Measurements from ENCODE around the gene NUP93. TPM values are rescaled to one million over a fixed set of nuclear protein-coding genes. Genes with fewer than 3 reads are reported as not detected.
A peak's percentile ranks its signal among the peaks of the same experiment; 100 is the strongest.

NUP93 gene
- total and polyA plus RNA-seq, 4 donors, result 27.4 to 59.9 (median 51.2) TPM

- H3K36me3 ChIP-seq (ENCODE audit: control insufficient read depth in 4 of 4, insufficient read depth in 4 of 4, low read length in 4 of 4), result no peaks in the 10 kb centered on the region
- H3K4me1 ChIP-seq (ENCODE audit: control insufficient read depth in 5 of 5, insufficient read depth in 5 of 5, low read length in 5 of 5), result peaks cover 0 to 2% (median 0%) of the 10 kb centered on the region in 5 donors
- no peak for TF ChIP-seq CTCF (IDR thresholded peaks at IDR 0.05; ENCODE audit: control extremely low read depth, extremely low read depth)
- WGBS, 2 donors, result 83 to 96% methylated on average over 4 of the region's 4 CpGs
- H3K4me3 ChIP-seq, result no peak overlapping the region
- no peaks in the 10 kb centered on the region for H3K9me3 ChIP-seq (ENCODE audit: control insufficient read depth in 4 of 4, insufficient read depth in 3 of 4, low read length in 3 of 4)
- DNase-seq (no peak), ATAC-seq (ENCODE audit: insufficient read depth, low FRiP score) (no peak)
- H3K27me3 ChIP-seq (ENCODE audit: control insufficient read depth in 3 of 3, insufficient read depth in 3 of 3, low read length in 2 of 3), result no peaks in the 10 kb centered on the region
- no peak overlapping the region for H3K9ac ChIP-seq (ENCODE audit: insufficient read depth in 1 of 2, low read length in 2 of 2)
- H3K27ac ChIP-seq (ENCODE audit: low read depth in 1 of 2, low read length in 1 of 2), result no peak overlapping the region
Observed at GRCh38 chr16:56690420-56691122, 39.4 kb upstream of the NUP93 start.

- WGBS, 2 donors, result 57 to 73% methylated on average over 4 of the region's 4 CpGs
- Histone ChIP-seq H3K4me1 (ENCODE audit: control insufficient read depth in 5 of 5, insufficient read depth in 5 of 5, low read length in 5 of 5) (peaks cover 0 to 2% (median 0%) of the 10 kb centered on the region in 5 donors), H3K27ac (ENCODE audit: low read depth in 1 of 2, low read length in 1 of 2) (no peak overlapping the region), H3K9me3 (ENCODE audit: control insufficient read depth in 4 of 4, insufficient read depth in 3 of 4, low read length in 3 of 4) (no peaks in the 10 kb centered on the region), H3K27me3 (ENCODE audit: control insufficient read depth in 3 of 3, insufficient read depth in 3 of 3, low read length in 2 of 3) (no peaks in the 10 kb centered on the region), H3K36me3 (ENCODE audit: control insufficient read depth in 4 of 4, insufficient read depth in 4 of 4, low read length in 4 of 4) (no peaks in the 10 kb centered on the region), H3K4me3 (no peak overlapping the region), H3K9ac (ENCODE audit: insufficient read depth in 1 of 2, low read length in 2 of 2) (no peak overlapping the region)
- TF ChIP-seq CTCF (IDR thresholded peaks at IDR 0.05; ENCODE audit: control extremely low read depth, extremely low read depth), result no peak
- DNase-seq, result peak; percentile 64 to 83 (median 73)
- ATAC-seq (ENCODE audit: insufficient read depth, low FRiP score), result peak; percentile 82
Observed at GRCh38 chr16:56691885-56692284, 38.0 kb upstream of the NUP93 start.

- no peak for DNase-seq
- Histone ChIP-seq H3K27ac (ENCODE audit: low read depth in 1 of 2, low read length in 1 of 2) (no peak overlapping the region), H3K4me3 (no peak overlapping the region), H3K9me3 (ENCODE audit: control insufficient read depth in 4 of 4, insufficient read depth in 3 of 4, low read length in 3 of 4) (peaks cover 0 to 3% (median 0%) of the 10 kb centered on the region in 4 donors), H3K36me3 (ENCODE audit: control insufficient read depth in 4 of 4, insufficient read depth in 4 of 4, low read length in 4 of 4) (no peaks in the 10 kb centered on the region), H3K27me3 (ENCODE audit: control insufficient read depth in 3 of 3, insufficient read depth in 3 of 3, low read length in 2 of 3) (no peaks in the 10 kb centered on the region), H3K4me1 (ENCODE audit: control insufficient read depth in 5 of 5, insufficient read depth in 5 of 5, low read length in 5 of 5) (peaks cover 0 to 2% (median 0%) of the 10 kb centered on the region in 5 donors), H3K9ac (ENCODE audit: insufficient read depth in 1 of 2, low read length in 2 of 2) (no peak overlapping the region)
- TF ChIP-seq CTCF (IDR thresholded peaks at IDR 0.05; ENCODE audit: control extremely low read depth, extremely low read depth), result no peak
- WGBS, 2 donors, result 83 to 100% methylated on average over 1 of the region's 1 CpG
- no peak for ATAC-seq (ENCODE audit: insufficient read depth, low FRiP score)
Observed at GRCh38 chr16:56695246-56695645, 34.7 kb upstream of the NUP93 start.
